CD14-positive monocyte (primary cell): ENCODE data around the gene FAF1. TPM values are rescaled to one million over a fixed set of nuclear protein-coding genes. Genes with fewer than 3 reads are reported as not detected.
A peak's percentile ranks its signal among the peaks of the same experiment; 100 is the strongest.

ENCODE experiments used
- DNase-seq, 3 donors: peaks; one replicate each; pipeline ENCODE4 v3.0.0-alpha.2; 2011 to 2022
- H2AFZ ChIP-seq: 2 replicates; pipeline ENCODE4 v1.6.0; 2012; ENCODE audit warnings: mild to moderate bottlenecking, low read depth, low read length, inconsistent platforms; ENCODE audit not compliant: insufficient read depth, poor library complexity, severe bottlenecking
- H3K27ac ChIP-seq, 2 donors: 1 replicate in 1 of 2; 2 replicates in 1 of 2; pipeline ENCODE4 v1.5.1; 2012 to 2013; ENCODE audit warnings: low read length in 2 of 2, control low read depth in 1 of 2, inconsistent platforms in 1 of 2, low read depth in 1 of 2, mild to moderate bottlenecking in 1 of 2
- H3K27me3 ChIP-seq, 2 donors: one replicate each; pipeline versions ENCODE4 v1.6.0 to v1.6.1; 2011 to 2013; ENCODE audit warnings: low read length in 2 of 2; ENCODE audit not compliant: control insufficient read depth in 2 of 2, insufficient read depth in 2 of 2
- H3K36me3 ChIP-seq, 2 donors: replicated peaks in 1 of 2; 1 replicate in 1 of 2; 2 replicates in 1 of 2; pipeline versions ENCODE4 v1.5.1 to v1.6.1; 2012 to 2013; ENCODE audit warnings: low read length in 2 of 2, control low read depth in 1 of 2, inconsistent platforms in 1 of 2, mild to moderate bottlenecking in 1 of 2; ENCODE audit not compliant: insufficient read depth in 2 of 2, control insufficient read depth in 1 of 2
- H3K4me1 ChIP-seq, 2 donors: 1 replicate in 1 of 2; 2 replicates in 1 of 2; pipeline versions ENCODE4 v1.5.1 to v1.6.1; 2012 to 2013; ENCODE audit warnings: low read length in 2 of 2, control low read depth in 1 of 2, inconsistent platforms in 1 of 2, mild to moderate bottlenecking in 1 of 2, moderate library complexity in 1 of 2; ENCODE audit not compliant: insufficient read depth in 2 of 2, control insufficient read depth in 1 of 2
- H3K4me2 ChIP-seq: replicated peaks from 2 replicates; pipeline ENCODE3; 2012; ENCODE audit warnings: low read length, moderate library complexity, mild to moderate bottlenecking; ENCODE audit not compliant: poor library complexity, severe bottlenecking; ENCODE audit errors: extremely low read depth
- H3K4me3 ChIP-seq, 3 experiments: fragments of 200-600 bp in 1 of 3; sonication (generic) in 1 of 3; replicated peaks in 1 of 3; 1 replicate in 2 of 3; 2 replicates in 1 of 3; pipeline ENCODE4 v1.5.1; 2011 to 2013; ENCODE audit warnings: low read length in 3 of 3, mild to moderate bottlenecking in 3 of 3, control low read depth in 2 of 3, low read depth in 2 of 3, inconsistent platforms in 1 of 3, moderate library complexity in 1 of 3
- H3K79me2 ChIP-seq: 2 replicates; pipeline ENCODE4 v1.6.0; 2012; ENCODE audit warnings: mild to moderate bottlenecking, control low read depth, inconsistent platforms, low read length, moderate library complexity; ENCODE audit not compliant: insufficient read depth
- H3K9ac ChIP-seq: 2 replicates; pipeline ENCODE4 v1.6.0; 2017; ENCODE audit warnings: low read length, mild to moderate bottlenecking; ENCODE audit not compliant: insufficient read depth, poor library complexity, severe bottlenecking
- H3K9me3 ChIP-seq, 2 donors: replicated peaks in 1 of 2; 1 replicate in 1 of 2; 2 replicates in 1 of 2; pipeline versions ENCODE4 v1.5.1 to v1.6.1; 2012 to 2013; ENCODE audit warnings: low read length in 2 of 2, control low read depth in 1 of 2; ENCODE audit not compliant: control insufficient read depth in 1 of 2, insufficient read depth in 1 of 2
- H4K20me1 ChIP-seq: 2 replicates; pipeline ENCODE4 v1.6.0; 2012; ENCODE audit warnings: mild to moderate bottlenecking, low read length, control low read depth, moderate library complexity; ENCODE audit not compliant: insufficient read depth
- H3K27ac Mint-ChIP-seq, 7 donors: one replicate each; pipeline ENCODE4 v1.8.0; 2020; ENCODE audit warnings: mild to moderate bottlenecking in 7 of 7, mixed read lengths in 7 of 7, moderate library complexity in 6 of 7, inconsistent platforms in 2 of 7
- H3K27me3 Mint-ChIP-seq, 3 donors: one replicate each; pipeline ENCODE4 v1.8.0; 2021 to 2022; ENCODE audit warnings: low read depth in 3 of 3, mild to moderate bottlenecking in 3 of 3, mixed read lengths in 3 of 3, moderate library complexity in 3 of 3, inconsistent platforms in 1 of 3
- H3K36me3 Mint-ChIP-seq, 2 donors: one replicate each; pipeline ENCODE4 v1.8.0; 2020; ENCODE audit warnings: mixed read lengths in 2 of 2, inconsistent platforms in 1 of 2, mild to moderate bottlenecking in 1 of 2
- H3K4me1 Mint-ChIP-seq: one replicate; pipeline ENCODE4 v1.8.0; 2020; ENCODE audit warnings: mild to moderate bottlenecking, mixed read lengths
- H3K4me3 Mint-ChIP-seq, 2 donors: one replicate each; pipeline ENCODE4 v1.8.0; 2020; ENCODE audit warnings: mild to moderate bottlenecking in 2 of 2, mixed read lengths in 2 of 2, moderate library complexity in 1 of 2
- H3K9me3 Mint-ChIP-seq, 7 donors: one replicate each; pipeline ENCODE4 v1.8.0; 2020 to 2022; ENCODE audit warnings: mixed read lengths in 7 of 7, mild to moderate bottlenecking in 6 of 7, moderate library complexity in 6 of 7, inconsistent platforms in 2 of 7
- WGBS: methylation state at CpG from one replicate; pipeline ENCODE4 v1.1.5; 2013; ENCODE audit warnings: missing lambda C conversion rate; ENCODE audit not compliant: insufficient coverage; 5-methylcytosine and 5-hydroxymethylcytosine counted together
- intact Hi-C, 2 donors: fragments of 100-400 bp; cut with micrococcal nuclease; formaldehyde crosslinking; loops; one replicate each; pipeline versions ENCODE4 v1.15.0 to v1.15.1; 2023
- polyA plus RNA-seq, 3 donors: library from polyadenylated mRNA; depleted of rRNA in 1 of 3; unstranded in 2 of 3; stranded (reverse) in 1 of 3; fragments of 300-500 nt in 2 of 3; fragments of >200 nt in 1 of 3; fragmentation: Illumina TruSeq in 2 of 3; gene quantifications; 1 replicate in 2 of 3; 2 replicates in 1 of 3; pipeline ENCODE4 v1.2.3, GENCODE V29; 2012 to 2021
- TF ChIP-seq, protein P1 (sequence below): fragments of 200-600 bp; IDR thresholded peaks from one replicate; pipeline ENCODE4 v1.8.0; 2022; ENCODE audit warnings: antibody characterized with exemption, mild to moderate bottlenecking

FAF1 gene
- polyA plus RNA-seq, 3 donors = 11.4 to 29.6 (median 16.9) TPM

DNA sequence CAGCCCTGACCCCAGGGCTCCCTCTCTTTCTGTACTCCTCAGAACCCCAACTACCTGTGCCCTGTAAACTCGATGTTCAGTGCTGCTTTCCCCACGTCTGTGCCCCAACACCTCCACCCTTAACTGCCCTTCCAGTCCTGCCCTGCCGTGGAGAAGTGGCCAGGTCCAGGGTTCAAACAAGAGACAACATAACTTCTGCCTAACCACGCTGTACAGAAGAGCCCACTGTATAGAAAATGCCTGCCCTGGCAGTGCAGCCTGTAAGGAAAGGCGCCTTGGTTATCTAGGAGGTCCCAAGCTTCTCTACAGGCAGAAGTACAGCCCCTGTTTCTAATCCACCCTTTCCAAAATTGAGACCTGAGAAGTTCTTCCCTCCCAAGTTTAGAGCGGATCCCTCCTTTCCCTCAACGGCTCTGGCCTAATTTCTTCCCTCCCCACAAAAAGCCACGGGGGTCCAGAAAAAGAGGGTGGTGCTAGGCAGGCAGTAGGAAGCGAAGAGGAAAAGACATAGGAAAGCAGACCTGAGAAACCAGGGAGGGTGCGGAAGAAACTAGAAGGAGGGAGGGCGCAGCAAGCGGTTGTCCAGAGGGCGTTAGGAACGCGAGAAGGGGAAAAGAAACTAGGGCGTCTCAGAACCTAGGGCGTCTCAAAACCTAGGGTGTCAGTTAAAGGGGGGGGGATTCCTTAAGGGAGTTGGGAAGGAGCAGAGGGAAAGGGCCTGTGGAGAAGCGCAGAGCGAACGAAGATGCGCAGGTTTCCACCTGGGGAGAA is 540.0 kb downstream of the FAF1 start:
- Histone ChIP-seq H2AFZ (no peak overlapping the region), H3K4me3 (no peak overlapping the region), H3K27me3 (peaks cover 87 to 95% of the 10 kb centered on the region in 2 donors), H3K27ac (no peak overlapping the region), H3K9ac (no peak overlapping the region), H3K4me1 (peaks cover 16 to 27% of the 10 kb centered on the region in 2 donors), H3K9me3 (peaks cover 0 to 59% of the 10 kb centered on the region in 2 donors), H4K20me1 (no peaks in the 10 kb centered on the region), H3K4me2 (no peak overlapping the region), H3K36me3 (no peaks in the 10 kb centered on the region), H3K79me2 (no peaks in the 10 kb centered on the region)
- Mint-ChIP-seq H3K4me3 (peak overlapping the region in 1 of 2 donors; percentile 81), H3K27me3 (peaks cover 90 to 97% (median 93%) of the 10 kb centered on the region in 3 donors), H3K27ac (peak overlapping the region in 3 of 7 donors; percentile 31 to 62 (median 42)), H3K36me3 (peaks cover 7% of the 10 kb centered on the region in 2 donors), H3K9me3 (peaks cover 0 to 39% (median 20%) of the 10 kb centered on the region in 7 donors), H3K4me1 (peaks cover 48% of the 10 kb centered on the region)
- TF ChIP-seq, protein P1, sequence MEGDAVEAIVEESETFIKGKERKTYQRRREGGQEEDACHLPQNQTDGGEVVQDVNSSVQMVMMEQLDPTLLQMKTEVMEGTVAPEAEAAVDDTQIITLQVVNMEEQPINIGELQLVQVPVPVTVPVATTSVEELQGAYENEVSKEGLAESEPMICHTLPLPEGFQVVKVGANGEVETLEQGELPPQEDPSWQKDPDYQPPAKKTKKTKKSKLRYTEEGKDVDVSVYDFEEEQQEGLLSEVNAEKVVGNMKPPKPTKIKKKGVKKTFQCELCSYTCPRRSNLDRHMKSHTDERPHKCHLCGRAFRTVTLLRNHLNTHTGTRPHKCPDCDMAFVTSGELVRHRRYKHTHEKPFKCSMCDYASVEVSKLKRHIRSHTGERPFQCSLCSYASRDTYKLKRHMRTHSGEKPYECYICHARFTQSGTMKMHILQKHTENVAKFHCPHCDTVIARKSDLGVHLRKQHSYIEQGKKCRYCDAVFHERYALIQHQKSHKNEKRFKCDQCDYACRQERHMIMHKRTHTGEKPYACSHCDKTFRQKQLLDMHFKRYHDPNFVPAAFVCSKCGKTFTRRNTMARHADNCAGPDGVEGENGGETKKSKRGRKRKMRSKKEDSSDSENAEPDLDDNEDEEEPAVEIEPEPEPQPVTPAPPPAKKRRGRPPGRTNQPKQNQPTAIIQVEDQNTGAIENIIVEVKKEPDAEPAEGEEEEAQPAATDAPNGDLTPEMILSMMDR = no peak
- intact Hi-C loops = no loop called here
- DNase-seq = no peak
- 9% methylated on average over 16 of the region's 21 CpGs for WGBS

DNA sequence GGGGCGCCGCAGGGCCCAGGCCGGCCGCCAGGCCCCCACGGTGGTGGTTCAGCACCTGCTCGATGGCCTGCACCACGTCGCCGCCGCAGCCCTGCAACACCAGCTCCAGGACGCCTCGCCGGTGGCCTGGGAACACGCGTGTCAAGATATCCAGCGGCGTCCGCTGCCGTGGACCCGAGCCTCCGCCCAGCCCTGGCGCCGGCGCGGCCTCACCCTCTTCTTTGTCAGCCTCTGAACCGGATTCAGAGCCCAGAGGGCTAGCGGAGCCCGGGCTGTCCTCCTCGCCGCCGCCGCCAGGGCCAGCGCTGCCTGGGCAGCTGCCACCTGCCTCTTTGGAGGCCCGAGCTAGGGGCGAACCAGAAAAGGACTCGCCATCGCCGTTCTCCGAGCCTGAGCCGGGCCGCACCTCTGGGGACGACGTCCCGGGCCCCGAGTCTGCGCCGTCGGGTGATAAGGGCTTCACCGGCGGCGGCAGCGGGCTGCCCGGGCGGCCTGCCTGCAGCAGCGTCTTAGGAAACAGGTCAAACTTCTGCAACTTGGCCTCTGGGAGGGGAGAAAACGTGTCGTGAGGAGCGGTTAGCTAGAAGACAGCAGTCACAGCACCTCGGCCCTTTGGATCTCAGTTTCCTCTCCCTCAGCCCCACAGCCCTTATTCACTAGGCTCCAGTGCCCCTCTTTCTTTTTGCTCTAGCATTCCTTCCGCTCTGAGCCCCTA is 540.7 kb downstream of the FAF1 start:
- no peaks in the 10 kb centered on the region for H3K36me3 ChIP-seq
- H2AFZ ChIP-seq = no peak overlapping the region
- peaks cover 87 to 95% of the 10 kb centered on the region in 2 donors for H3K27me3 ChIP-seq
- peak overlapping the region in 2 of 7 donors; percentile 42 to 62 for H3K27ac Mint-ChIP-seq
- H3K9ac ChIP-seq = no peak overlapping the region
- DNase-seq = no peak
- no peak overlapping the region for H3K4me3 ChIP-seq
- H3K36me3 Mint-ChIP-seq = peaks cover 7% of the 10 kb centered on the region in 2 donors
- peak overlapping the region in 1 of 2 donors; percentile 81 for H3K4me3 Mint-ChIP-seq
- TF ChIP-seq, protein P1 = no peak
- 5% methylated on average over 51 of the region's 60 CpGs for WGBS
- no peak overlapping the region for H3K27ac ChIP-seq
- H3K9me3 Mint-ChIP-seq = peaks cover 0 to 34% (median 17%) of the 10 kb centered on the region in 7 donors
- no peaks in the 10 kb centered on the region for H4K20me1 ChIP-seq
- peaks cover 90 to 97% (median 93%) of the 10 kb centered on the region in 3 donors for H3K27me3 Mint-ChIP-seq
- no peak overlapping the region for H3K4me2 ChIP-seq
- H3K4me1 ChIP-seq = peaks cover 11 to 21% of the 10 kb centered on the region in 2 donors
- H3K4me1 Mint-ChIP-seq = peaks cover 40% of the 10 kb centered on the region
- no peaks in the 10 kb centered on the region for H3K79me2 ChIP-seq
- H3K9me3 ChIP-seq = peaks cover 0 to 60% of the 10 kb centered on the region in 2 donors
- intact Hi-C loops = no loop called here
